ENCODE data around the gene ADARB2.

The ADARB2 gene

GRCh38 chr10:1683649-1684048 lies 53.7 kb downstream of the ADARB2 start:
- Histone ChIP-seq H3K27ac (ENCODE audit: low read depth, low read length) (no peak overlapping the region), H3K9me2 (replicated peaks; ENCODE audit: control insufficient read depth, low read length) (no peaks in the 10 kb centered on the region), H3K4me3 (ENCODE audit: low read length) (no peak overlapping the region), H3K4me2 (ENCODE audit: low read length) (no peak overlapping the region), H4K20me1 (ENCODE audit: control insufficient read depth, insufficient read depth, low read depth, low read length) (no peaks in the 10 kb centered on the region), H3K36me3 (ENCODE audit: control insufficient read depth, low read length) (no peaks in the 10 kb centered on the region), H3K79me2 (ENCODE audit: control insufficient read depth, low read length) (no peaks in the 10 kb centered on the region), H3K27me3 (ENCODE audit: control insufficient read depth, low read length) (peaks cover 6% of the 10 kb centered on the region; the same call in 1 of the 2 replicates), H3K9me3 (ENCODE audit: control insufficient read depth, insufficient read depth, low read length) (no peaks in the 10 kb centered on the region), H3K4me1 (ENCODE audit: control insufficient read depth, low read length) (peaks cover 4% of the 10 kb centered on the region; the same call in 1 of the 2 replicates), H3F3A (ENCODE audit: control insufficient read depth, insufficient read depth) (no peaks in the 10 kb centered on the region)
- TF ChIP-seq, protein P1, sequence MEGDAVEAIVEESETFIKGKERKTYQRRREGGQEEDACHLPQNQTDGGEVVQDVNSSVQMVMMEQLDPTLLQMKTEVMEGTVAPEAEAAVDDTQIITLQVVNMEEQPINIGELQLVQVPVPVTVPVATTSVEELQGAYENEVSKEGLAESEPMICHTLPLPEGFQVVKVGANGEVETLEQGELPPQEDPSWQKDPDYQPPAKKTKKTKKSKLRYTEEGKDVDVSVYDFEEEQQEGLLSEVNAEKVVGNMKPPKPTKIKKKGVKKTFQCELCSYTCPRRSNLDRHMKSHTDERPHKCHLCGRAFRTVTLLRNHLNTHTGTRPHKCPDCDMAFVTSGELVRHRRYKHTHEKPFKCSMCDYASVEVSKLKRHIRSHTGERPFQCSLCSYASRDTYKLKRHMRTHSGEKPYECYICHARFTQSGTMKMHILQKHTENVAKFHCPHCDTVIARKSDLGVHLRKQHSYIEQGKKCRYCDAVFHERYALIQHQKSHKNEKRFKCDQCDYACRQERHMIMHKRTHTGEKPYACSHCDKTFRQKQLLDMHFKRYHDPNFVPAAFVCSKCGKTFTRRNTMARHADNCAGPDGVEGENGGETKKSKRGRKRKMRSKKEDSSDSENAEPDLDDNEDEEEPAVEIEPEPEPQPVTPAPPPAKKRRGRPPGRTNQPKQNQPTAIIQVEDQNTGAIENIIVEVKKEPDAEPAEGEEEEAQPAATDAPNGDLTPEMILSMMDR (IDR thresholded peaks at IDR 0.05; ENCODE audit: low read depth, low read length, poor library complexity, severe bottlenecking): no peak
- no peak for TF ChIP-seq EZH2phosphoT487 (IDR thresholded peaks at IDR 0.05; ENCODE audit: borderline replicate concordance, low read length)

DNA sequence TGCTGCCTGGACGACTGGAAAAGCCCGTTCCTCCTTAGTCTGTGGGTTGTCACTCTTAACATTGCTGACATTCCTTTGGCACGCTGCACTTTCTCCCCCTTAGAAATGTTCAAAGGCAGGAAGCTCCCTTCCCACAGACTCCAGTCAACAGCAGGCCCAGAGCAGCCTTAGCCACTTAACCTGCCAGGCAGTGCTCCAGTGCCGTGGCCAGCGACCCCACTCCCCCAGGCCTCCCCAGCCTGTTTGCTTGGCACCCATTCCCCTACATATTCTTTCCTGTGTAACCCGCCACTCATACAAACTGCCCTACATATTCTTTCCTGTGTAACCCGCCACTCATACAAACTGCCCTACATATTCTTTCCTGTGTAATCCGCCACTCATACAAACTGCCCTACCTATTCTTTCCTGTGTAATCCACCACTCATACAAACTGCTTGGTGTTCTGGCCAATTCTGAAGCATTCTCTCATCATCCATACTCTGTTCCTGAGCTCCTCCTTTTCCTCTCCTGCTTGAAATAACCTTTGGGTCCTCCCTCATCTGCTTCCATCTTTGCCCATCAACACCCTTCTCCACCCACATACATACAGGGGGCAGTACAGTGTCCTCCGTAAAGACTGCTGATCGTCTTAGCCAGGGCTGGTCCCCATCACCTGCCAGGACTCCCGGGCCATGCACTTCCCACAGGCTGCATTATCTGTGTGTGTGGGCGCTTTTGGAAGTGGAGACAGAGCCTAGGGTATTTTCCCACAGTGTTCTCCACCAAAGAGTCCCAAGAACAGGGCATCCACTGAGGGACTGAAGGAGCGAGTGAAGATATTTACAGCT lies 57.3 kb downstream of the ADARB2 start:
- Histone ChIP-seq H3F3A (ENCODE audit: control insufficient read depth, insufficient read depth) (no peaks in the 10 kb centered on the region), H3K27me3 (ENCODE audit: control insufficient read depth, low read length) (peaks cover 10% of the 10 kb centered on the region), H3K9me2 (replicated peaks; ENCODE audit: control insufficient read depth, low read length) (no peaks in the 10 kb centered on the region), H3K4me1 (ENCODE audit: control insufficient read depth, low read length) (peaks cover 18% of the 10 kb centered on the region), H3K4me2 (ENCODE audit: low read length) (no peak overlapping the region), H3K36me3 (ENCODE audit: control insufficient read depth, low read length) (no peaks in the 10 kb centered on the region), H3K79me2 (ENCODE audit: control insufficient read depth, low read length) (no peaks in the 10 kb centered on the region), H3K4me3 (ENCODE audit: low read length) (no peak overlapping the region), H3K27ac (ENCODE audit: low read depth, low read length) (no peak overlapping the region), H4K20me1 (ENCODE audit: control insufficient read depth, insufficient read depth, low read depth, low read length) (no peaks in the 10 kb centered on the region), H3K9me3 (ENCODE audit: control insufficient read depth, insufficient read depth, low read length) (no peaks in the 10 kb centered on the region)
- TF ChIP-seq EZH2phosphoT487 (IDR thresholded peaks at IDR 0.05; ENCODE audit: borderline replicate concordance, low read length): no peak
- TF ChIP-seq, protein P1 (IDR thresholded peaks at IDR 0.05; ENCODE audit: low read depth, low read length, poor library complexity, severe bottlenecking): no peak

- TF ChIP-seq EZH2phosphoT487 (IDR thresholded peaks at IDR 0.05; ENCODE audit: borderline replicate concordance, low read length): no peak
- TF ChIP-seq, protein P1 (IDR thresholded peaks at IDR 0.05; ENCODE audit: low read depth, low read length, poor library complexity, severe bottlenecking): no peak
- Histone ChIP-seq H3K36me3 (ENCODE audit: control insufficient read depth, low read length) (no peaks in the 10 kb centered on the region), H3K4me3 (ENCODE audit: low read length) (no peak overlapping the region; the same call in 1 of the 2 replicates), H3K79me2 (ENCODE audit: control insufficient read depth, low read length) (no peaks in the 10 kb centered on the region), H3F3A (ENCODE audit: control insufficient read depth, insufficient read depth) (no peaks in the 10 kb centered on the region), H3K27ac (ENCODE audit: low read depth, low read length) (no peak overlapping the region), H3K9me2 (replicated peaks; ENCODE audit: control insufficient read depth, low read length) (no peaks in the 10 kb centered on the region), H4K20me1 (ENCODE audit: control insufficient read depth, insufficient read depth, low read depth, low read length) (no peaks in the 10 kb centered on the region), H3K9me3 (ENCODE audit: control insufficient read depth, insufficient read depth, low read length) (no peaks in the 10 kb centered on the region), H3K27me3 (ENCODE audit: control insufficient read depth, low read length) (peaks cover 21% of the 10 kb centered on the region), H3K4me2 (ENCODE audit: low read length) (peak overlapping the region; percentile 61), H3K4me1 (ENCODE audit: control insufficient read depth, low read length) (peaks cover 18% of the 10 kb centered on the region)
These were observed 59.2 kb downstream of the ADARB2 start for GRCh38 chr10:1678084-1678483.

Data from DOHH2 (cell line).